ENCODE measurements around the gene AURKAIP1.

The AURKAIP1 gene

GRCh38 chr1:1346501-1346890, 28.5 kb downstream of the AURKAIP1 start:
- DNase-seq (ENCODE audit: low read depth), result no peak

- DNase-seq (ENCODE audit: low read depth), result no peak
Measured at GRCh38 chr1:1345860-1346500, 29.0 kb downstream of the AURKAIP1 start.

- no peak for DNase-seq (ENCODE audit: low read depth)
Measured at GRCh38 chr1:1345384-1345783, 29.6 kb downstream of the AURKAIP1 start.

- DNase-seq (ENCODE audit: low read depth), result peak; percentile 63
Measured at GRCh38 chr1:1344655-1345361, 30.2 kb downstream of the AURKAIP1 start.

GRCh38 chr1:1343811-1344421, 31.1 kb downstream of the AURKAIP1 start:
- DNase-seq (ENCODE audit: low read depth), result no peak

- DNase-seq (ENCODE audit: low read depth), result no peak
Measured at GRCh38 chr1:1342584-1343115, 32.4 kb downstream of the AURKAIP1 start.

- DNase-seq (ENCODE audit: low read depth), result no peak
Measured at GRCh38 chr1:1342061-1342562, 32.9 kb downstream of the AURKAIP1 start.

- DNase-seq (ENCODE audit: low read depth), result no peak
Measured at GRCh38 chr1:1341549-1342021, 33.4 kb downstream of the AURKAIP1 start.

- no peak for DNase-seq (ENCODE audit: low read depth)
Measured at GRCh38 chr1:1340791-1341548, 34.0 kb downstream of the AURKAIP1 start.

GRCh38 chr1:1340185-1340584, 34.8 kb downstream of the AURKAIP1 start:
- no peak for DNase-seq (ENCODE audit: low read depth)

GRCh38 chr1:1338278-1338677, 36.7 kb downstream of the AURKAIP1 start:
- DNase-seq (ENCODE audit: low read depth), result no peak

- peak; percentile 43 for DNase-seq (ENCODE audit: low read depth)
Measured at GRCh38 chr1:1337793-1338147, 37.2 kb downstream of the AURKAIP1 start.

GRCh38 chr1:1336931-1337792, 37.8 kb downstream of the AURKAIP1 start:
- DNase-seq (ENCODE audit: low read depth), result no peak

- DNase-seq (ENCODE audit: low read depth), result no peak
Measured at GRCh38 chr1:1336446-1336845, 38.6 kb downstream of the AURKAIP1 start.

GRCh38 chr1:1335792-1336248, 39.2 kb downstream of the AURKAIP1 start:
- no peak for DNase-seq (ENCODE audit: low read depth)

- no peak for DNase-seq (ENCODE audit: low read depth)
Measured at GRCh38 chr1:1335283-1335682, 39.7 kb downstream of the AURKAIP1 start.

GRCh38 chr1:1334835-1335234, 40.2 kb downstream of the AURKAIP1 start:
- no peak for DNase-seq (ENCODE audit: low read depth)

GRCh38 chr1:1333551-1334241, 41.3 kb downstream of the AURKAIP1 start:
- no peak for DNase-seq (ENCODE audit: low read depth)

- DNase-seq (ENCODE audit: low read depth), result no peak
Measured at GRCh38 chr1:1332774-1333480, 42.1 kb downstream of the AURKAIP1 start.
